Natural killer cell (primary cell): ENCODE results near the gene ATP1A3. TPM values are rescaled to one million over a fixed set of nuclear protein-coding genes. Genes with fewer than 3 reads are reported as not detected.

Source experiments
- ATAC-seq, 3 donors: fragments of 150-1000 bp in 2 of 3; fragments of 200-7000 bp in 1 of 3; cut with Tn5 transposase; 1 replicate in 1 of 3; 2 replicates in 2 of 3; pipeline ENCODE4 v1.10.0; 2021; ENCODE audit warnings: mild to moderate bottlenecking in 2 of 3, moderate library complexity in 2 of 3
- DNase-seq, 2 donors: peaks; one replicate each; pipeline versions ENCODE4 v3.0.0 to v3.0.0-alpha.2; 2013 to 2021; ENCODE audit warnings: mixed read lengths in 1 of 2
- H3K27ac ChIP-seq: one replicate; pipeline ENCODE4 v1.5.1; 2013; ENCODE audit warnings: mild to moderate bottlenecking, low read length
- H3K27me3 ChIP-seq: one replicate; pipeline ENCODE4 v1.6.1; 2013; ENCODE audit warnings: low read length; ENCODE audit not compliant: control insufficient read depth, insufficient read depth
- H3K36me3 ChIP-seq: one replicate; pipeline ENCODE4 v1.6.1; 2013; ENCODE audit warnings: low read length; ENCODE audit not compliant: control insufficient read depth, insufficient read depth
- H3K4me1 ChIP-seq: one replicate; pipeline ENCODE4 v1.6.1; 2013; ENCODE audit warnings: low read length; ENCODE audit not compliant: control insufficient read depth, insufficient read depth
- H3K4me3 ChIP-seq: one replicate; pipeline ENCODE4 v1.5.1; 2013; ENCODE audit warnings: low read length
- H3K9me3 ChIP-seq: one replicate; pipeline ENCODE4 v1.6.1; 2013; ENCODE audit warnings: low read length; ENCODE audit not compliant: control insufficient read depth, insufficient read depth
- H3K27ac Mint-ChIP-seq, 2 donors: one replicate each; pipeline ENCODE4 v1.8.0; 2022; ENCODE audit warnings: mild to moderate bottlenecking in 2 of 2, mixed read lengths in 2 of 2, moderate library complexity in 1 of 2
- H3K27me3 Mint-ChIP-seq, 2 donors: one replicate each; pipeline ENCODE4 v1.8.0; 2022; ENCODE audit warnings: low read depth in 2 of 2, mixed read lengths in 2 of 2
- H3K36me3 Mint-ChIP-seq: one replicate; pipeline ENCODE4 v1.8.0; 2022; ENCODE audit warnings: mixed read lengths
- H3K4me1 Mint-ChIP-seq, 2 donors: one replicate each; pipeline ENCODE4 v1.8.0; 2022; ENCODE audit warnings: mixed read lengths in 2 of 2
- H3K4me3 Mint-ChIP-seq: one replicate; pipeline ENCODE4 v1.8.0; 2022; ENCODE audit warnings: mild to moderate bottlenecking, moderate library complexity, mixed read lengths
- H3K9me3 Mint-ChIP-seq, 2 donors: one replicate each; pipeline ENCODE4 v1.8.0; 2022; ENCODE audit warnings: mixed read lengths in 2 of 2
- CTCF ChIP-seq: fragments of 200-600 bp; IDR thresholded peaks from one replicate; pipeline ENCODE4 v1.8.0; 2022; ENCODE audit warnings: antibody characterized with exemption
- WGBS: methylation state at CpG from one replicate; pipeline ENCODE4 v1.1.7; 2013; ENCODE audit warnings: missing lambda C conversion rate; ENCODE audit not compliant: insufficient coverage; 5-methylcytosine and 5-hydroxymethylcytosine counted together
- intact Hi-C: fragments of 100-400 bp; cut with micrococcal nuclease; formaldehyde crosslinking; loops from one replicate; pipeline ENCODE4 v1.14.2; 2022
- total RNA-seq, 4 donors: library from RNA; stranded (reverse); fragments of 120-200 nt in 1 of 4; gene quantifications; one replicate each; pipeline versions ENCODE4 v1.2.3 to v1.2.4, GENCODE V29; 2013 to 2022

ATP1A3 gene
- total RNA-seq, 3 donors from 2014 or later (not counting 1 experiment from before 2014, with no cell fraction given): 13.5 to 18.2 (median 14.0) TPM

GRCh38 chr19:41957838-41958366 lies 36.1 kb downstream of the ATP1A3 start:
- H3K36me3 Mint-ChIP-seq: no peaks in the 10 kb centered on the region
- peak overlapping the region; percentile 74 for H3K4me3 ChIP-seq
- peak; percentile 61 for TF ChIP-seq CTCF

GRCh38 chr19:41957161-41957837 lies 36.7 kb downstream of the ATP1A3 start:
- Mint-ChIP-seq H3K36me3 (no peaks in the 10 kb centered on the region), H3K27ac (peak overlapping the region; percentile 84 to 91), H3K4me1 (peaks cover 16 to 23% of the 10 kb centered on the region in 2 donors), H3K9me3 (no peaks in the 10 kb centered on the region), H3K4me3 (peak overlapping the region; percentile 95), H3K27me3 (no peaks in the 10 kb centered on the region)
- Histone ChIP-seq H3K4me3 (no peak overlapping the region), H3K9me3 (no peaks in the 10 kb centered on the region), H3K4me1 (peaks cover 21% of the 10 kb centered on the region), H3K27ac (peak overlapping the region; percentile 36), H3K36me3 (peaks cover 9% of the 10 kb centered on the region), H3K27me3 (no peaks in the 10 kb centered on the region)
- intact Hi-C loops: no loop called here
- 92% methylated on average over 11 of the region's 11 CpGs for WGBS
- no peak for TF ChIP-seq CTCF
- ATAC-seq (no peak), DNase-seq (no peak)

More at GRCh38 chr19:41957838-41958366, 36.1 kb downstream of the ATP1A3 start:
- 28% methylated on average over 10 of the region's 10 CpGs for WGBS
- peaks cover 21% of the 10 kb centered on the region for H3K4me1 ChIP-seq
- no peaks in the 10 kb centered on the region for H3K9me3 Mint-ChIP-seq
- H3K27ac Mint-ChIP-seq: peak overlapping the region; percentile 84 to 91
- DNase-seq: peak in 1 of 2 donors; percentile 71
- H3K36me3 ChIP-seq: peaks cover 9% of the 10 kb centered on the region
- H3K4me1 Mint-ChIP-seq: peaks cover 16 to 23% of the 10 kb centered on the region in 2 donors
- H3K4me3 Mint-ChIP-seq: peak overlapping the region; percentile 95
- peak; percentile 43 to 72 (median 50) for ATAC-seq
- peak overlapping the region; percentile 36 for H3K27ac ChIP-seq
- no peaks in the 10 kb centered on the region for H3K27me3 ChIP-seq
- intact Hi-C loops: no loop called here
- no peaks in the 10 kb centered on the region for H3K27me3 Mint-ChIP-seq
- no peaks in the 10 kb centered on the region for H3K9me3 ChIP-seq

- Histone ChIP-seq H3K27ac (no peak overlapping the region), H3K36me3 (peaks cover 9% of the 10 kb centered on the region), H3K27me3 (no peaks in the 10 kb centered on the region), H3K9me3 (no peaks in the 10 kb centered on the region), H3K4me1 (peaks cover 23% of the 10 kb centered on the region), H3K4me3 (no peak overlapping the region)
- Mint-ChIP-seq H3K36me3 (no peaks in the 10 kb centered on the region), H3K27me3 (no peaks in the 10 kb centered on the region), H3K27ac (no peak overlapping the region), H3K4me3 (no peak overlapping the region), H3K4me1 (peaks cover 19 to 26% of the 10 kb centered on the region in 2 donors), H3K9me3 (no peaks in the 10 kb centered on the region)
- no peak for DNase-seq
- no peak for ATAC-seq
- no peak for TF ChIP-seq CTCF
- intact Hi-C loops: no loop called here
- 95% methylated on average over 13 of the region's 13 CpGs for WGBS
These were observed 37.4 kb downstream of the ATP1A3 start for GRCh38 chr19:41956621-41957020.
